Skeletal muscle satellite cell (primary cell): ENCODE results near the gene HM13.
A peak's percentile ranks its signal among the peaks of the same experiment; 100 is the strongest.
"Not testable (repeated sequence)": the region's sequence is repeated elsewhere in the genome, so short reads cannot be mapped to it uniquely, and the experiment has no call there.

Experiments used
- H3K27me3 ChIP-seq: 2 replicates; pipeline ENCODE4 v1.7.0; 2013; ENCODE audit warnings: low read length; ENCODE audit not compliant: control insufficient read depth, insufficient read depth
- H3K36me3 ChIP-seq: 2 replicates; pipeline ENCODE4 v1.7.0; 2013; ENCODE audit warnings: mild to moderate bottlenecking, control low read depth, low read length; ENCODE audit not compliant: insufficient read depth
- H3K4me1 ChIP-seq: 2 replicates; pipeline ENCODE4 v1.7.0; 2013; ENCODE audit warnings: low read length; ENCODE audit not compliant: control insufficient read depth, insufficient read depth
- H3K4me2 ChIP-seq: 2 replicates; pipeline ENCODE4 v1.7.0; 2013; ENCODE audit warnings: mild to moderate bottlenecking, low read length
- H3K4me3 ChIP-seq: 2 replicates; pipeline ENCODE4 v1.7.0; 2013; ENCODE audit warnings: low read length
- H3K9ac ChIP-seq: 2 replicates; pipeline ENCODE4 v1.7.0; 2013; ENCODE audit warnings: mild to moderate bottlenecking, low read depth, low read length, moderate library complexity
- H3K9me3 ChIP-seq: replicated peaks from 2 replicates; pipeline ENCODE4 v1.7.0; 2013; ENCODE audit warnings: mild to moderate bottlenecking, control low read depth, low read length

The HM13 gene

GRCh38 chr20:31508517-31509244, 5.6 kb upstream of the HM13 start:
- H3K27me3 ChIP-seq: peaks cover 3% of the 10 kb centered on the region
- no peak overlapping the region for H3K4me2 ChIP-seq
- H3K9ac ChIP-seq: no peak overlapping the region
- H3K9me3 ChIP-seq: no peaks in the 10 kb centered on the region
- H3K36me3 ChIP-seq: no peaks in the 10 kb centered on the region
- no peaks in the 10 kb centered on the region for H3K4me1 ChIP-seq
- H3K4me3 ChIP-seq: no peak overlapping the region

GRCh38 chr20:31515072-31515774, 981 bp downstream of the HM13 start:
- peak overlapping the region; percentile 99 for H3K4me3 ChIP-seq
- H3K9ac ChIP-seq: peak overlapping the region; percentile 95
- H3K4me1 ChIP-seq: peaks cover 31% of the 10 kb centered on the region
- H3K27me3 ChIP-seq: no peaks in the 10 kb centered on the region
- H3K36me3 ChIP-seq: peaks cover 6% of the 10 kb centered on the region
- H3K9me3 ChIP-seq: no peaks in the 10 kb centered on the region
- peak overlapping the region; percentile 95 for H3K4me2 ChIP-seq

DNA sequence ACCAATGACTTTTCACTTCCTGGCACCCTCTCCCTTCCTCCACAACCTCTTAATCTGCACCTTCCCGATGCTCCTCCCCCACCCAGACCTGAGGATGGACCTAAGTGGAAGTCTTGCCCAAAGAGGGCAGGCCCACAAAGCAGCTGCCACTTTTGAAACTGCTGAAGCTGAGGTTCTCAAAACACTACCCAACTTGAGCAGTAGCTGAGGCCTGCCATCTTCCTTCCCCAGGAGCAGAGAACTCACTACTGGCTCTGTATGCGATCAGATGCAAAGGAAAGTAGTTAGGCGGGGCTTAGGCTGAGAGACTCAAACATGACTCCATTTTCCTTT, 1.5 kb downstream of the HM13 start:
- Histone ChIP-seq H3K9me3 (no peaks in the 10 kb centered on the region), H3K4me1 (peaks cover 31% of the 10 kb centered on the region), H3K9ac (peak overlapping the region; percentile 95), H3K36me3 (peaks cover 8% of the 10 kb centered on the region), H3K27me3 (no peaks in the 10 kb centered on the region), H3K4me2 (peak overlapping the region; percentile 95), H3K4me3 (peak overlapping the region; percentile 99)

DNA sequence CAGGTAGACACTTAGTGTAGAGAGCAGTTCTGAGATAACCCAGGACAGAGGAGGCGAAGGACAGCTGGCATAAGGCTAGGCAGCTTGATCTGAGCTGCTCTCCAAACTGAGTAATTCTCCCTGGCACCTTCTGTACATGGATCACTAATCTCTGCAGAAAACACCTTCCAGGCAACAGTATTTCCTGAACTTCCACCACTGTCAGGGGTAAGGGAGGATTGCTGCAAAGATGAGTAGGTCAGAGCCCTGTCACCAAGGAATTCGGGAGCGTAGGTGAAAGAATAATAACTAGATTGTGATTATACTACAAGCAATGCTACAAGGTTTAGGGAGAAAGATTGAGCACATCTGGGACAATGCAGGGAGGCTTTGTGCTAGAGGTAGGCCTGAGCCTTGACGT, 1.9 kb downstream of the HM13 start:
- H3K4me3 ChIP-seq: peak overlapping the region; percentile 99
- H3K9ac ChIP-seq: peak overlapping the region; percentile 95
- peaks cover 9% of the 10 kb centered on the region for H3K36me3 ChIP-seq
- H3K9me3 ChIP-seq: no peaks in the 10 kb centered on the region
- H3K4me2 ChIP-seq: peak overlapping the region; percentile 95
- peaks cover 31% of the 10 kb centered on the region for H3K4me1 ChIP-seq
- H3K27me3 ChIP-seq: no peaks in the 10 kb centered on the region

- H3K27me3 ChIP-seq: no peaks in the 10 kb centered on the region
- H3K4me2 ChIP-seq: peak overlapping the region; percentile 95
- no peak overlapping the region for H3K9ac ChIP-seq
- H3K4me3 ChIP-seq: peak overlapping the region; percentile 13
- H3K36me3 ChIP-seq: peaks cover 9% of the 10 kb centered on the region
- H3K9me3 ChIP-seq: no peaks in the 10 kb centered on the region
- H3K4me1 ChIP-seq: peaks cover 31% of the 10 kb centered on the region
Observed at GRCh38 chr20:31516651-31517050, 2.4 kb downstream of the HM13 start.

DNA sequence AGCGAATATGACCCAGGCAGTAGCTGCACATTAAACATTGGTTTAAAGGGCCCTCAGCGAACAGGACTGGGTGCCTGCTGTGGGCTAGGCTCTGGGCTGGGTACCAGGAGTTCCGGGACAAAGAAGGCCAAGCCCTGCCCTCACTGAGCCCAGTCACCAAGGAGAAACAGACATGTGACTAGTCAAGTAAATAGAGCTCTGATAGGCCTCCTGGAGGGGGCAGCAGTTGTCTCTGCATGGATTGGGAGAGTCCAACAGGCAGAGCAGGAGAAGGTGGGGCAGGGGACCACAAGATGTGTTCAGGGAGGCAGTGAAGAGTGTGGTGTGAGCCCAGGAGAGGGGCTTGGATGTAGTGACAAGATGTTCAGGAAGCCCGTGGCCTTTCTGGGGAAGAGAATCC, 3.1 kb downstream of the HM13 start:
- H3K36me3 ChIP-seq: peaks cover 13% of the 10 kb centered on the region
- H3K9ac ChIP-seq: peak overlapping the region; percentile 6
- no peaks in the 10 kb centered on the region for H3K9me3 ChIP-seq
- peak overlapping the region; percentile 13 for H3K4me3 ChIP-seq
- H3K4me1 ChIP-seq: peaks cover 31% of the 10 kb centered on the region
- no peaks in the 10 kb centered on the region for H3K27me3 ChIP-seq
- H3K4me2 ChIP-seq: peak overlapping the region; percentile 95

DNA sequence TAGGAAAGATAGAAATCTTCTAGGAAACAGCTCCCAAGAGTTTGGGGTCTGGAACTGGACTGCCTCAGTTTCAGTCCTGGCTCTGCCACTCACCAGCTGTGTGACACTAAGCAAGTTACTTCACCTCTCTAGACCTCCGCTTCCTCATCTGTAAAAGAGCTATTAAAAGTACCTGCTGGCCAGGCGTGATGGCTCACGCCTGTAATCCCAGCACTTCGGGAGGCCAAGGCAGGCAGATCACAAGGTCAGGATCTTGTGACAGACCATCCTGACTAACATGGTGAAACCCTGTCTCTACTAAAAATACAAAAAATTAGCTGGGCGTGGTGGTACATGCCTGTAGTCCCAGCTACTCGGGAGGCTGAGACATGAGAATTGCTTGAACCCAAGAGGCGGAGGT, 7.0 kb downstream of the HM13 start:
- Histone ChIP-seq H3K4me1 (peaks cover 19% of the 10 kb centered on the region), H3K36me3 (peaks cover 31% of the 10 kb centered on the region)
- H3K9me3 ChIP-seq, H3K9ac ChIP-seq, H3K4me2 ChIP-seq, H3K27me3 ChIP-seq, H3K4me3 ChIP-seq: not testable (repeated sequence)

DNA sequence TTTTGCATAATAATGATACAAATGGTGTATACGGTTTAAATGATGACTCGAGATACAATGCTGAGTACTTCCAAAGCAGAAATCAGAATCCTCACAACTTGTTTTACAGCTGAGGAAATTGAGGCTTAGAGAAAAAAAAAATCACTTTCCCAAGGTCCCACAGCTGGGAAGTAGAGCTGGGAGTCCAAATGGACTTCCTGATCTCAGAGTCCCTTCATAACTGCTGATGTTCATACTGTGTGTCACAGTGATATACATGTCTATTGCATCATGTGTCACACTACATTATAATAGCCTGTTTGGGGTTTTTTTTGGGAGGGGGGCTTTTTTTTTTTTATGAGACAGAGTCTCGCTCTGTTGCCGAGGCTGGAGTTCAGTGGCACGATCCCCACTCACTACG, 8.5 kb downstream of the HM13 start:
- Histone ChIP-seq H3K4me2 (no peak overlapping the region), H3K36me3 (peaks cover 35% of the 10 kb centered on the region), H3K9ac (no peak overlapping the region), H3K27me3 (no peaks in the 10 kb centered on the region), H3K4me1 (peaks cover 5% of the 10 kb centered on the region), H3K4me3 (no peak overlapping the region), H3K9me3 (no peaks in the 10 kb centered on the region)

GRCh38 chr20:31523361-31524283, 9.4 kb downstream of the HM13 start:
- Histone ChIP-seq H3K9ac (no peak overlapping the region), H3K4me1 (peaks cover 5% of the 10 kb centered on the region)

GRCh38 chr20:31527266-31527665, 13.0 kb downstream of the HM13 start:
- Histone ChIP-seq H3K4me1 (peaks cover 5% of the 10 kb centered on the region), H3K9me3 (no peaks in the 10 kb centered on the region), H3K27me3 (no peaks in the 10 kb centered on the region), H3K4me2 (no peak overlapping the region), H3K9ac (no peak overlapping the region), H3K36me3 (peaks cover 60% of the 10 kb centered on the region), H3K4me3 (no peak overlapping the region)

More at GRCh38 chr20:31523361-31524283, 9.4 kb downstream of the HM13 start:
- Histone ChIP-seq H3K27me3 (no peaks in the 10 kb centered on the region), H3K36me3 (peaks cover 41% of the 10 kb centered on the region), H3K9me3 (no peaks in the 10 kb centered on the region), H3K4me2 (no peak overlapping the region), H3K4me3 (no peak overlapping the region)

DNA sequence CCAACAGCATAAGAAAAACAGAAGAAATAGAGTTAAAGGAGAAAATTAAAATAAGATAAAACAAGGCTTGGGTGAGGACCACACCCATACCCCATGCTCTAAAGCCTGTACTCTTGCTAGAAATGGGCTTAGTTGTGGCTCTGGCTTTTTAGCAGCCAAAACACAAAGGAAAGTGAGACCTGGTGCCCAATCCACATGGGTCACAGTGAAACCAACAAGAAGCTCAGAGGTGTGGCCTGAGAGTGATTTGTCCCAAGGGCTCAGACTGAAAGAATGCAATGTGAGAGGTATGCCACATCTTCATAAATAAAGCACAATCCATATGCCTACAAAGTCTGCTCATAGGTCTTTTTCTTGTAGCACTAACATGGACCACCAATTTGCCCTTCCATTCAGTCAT, 21.1 kb downstream of the HM13 start:
- H3K4me3 ChIP-seq: no peak overlapping the region
- H3K36me3 ChIP-seq: peaks cover 76% of the 10 kb centered on the region
- H3K4me1 ChIP-seq: no peaks in the 10 kb centered on the region
- no peak overlapping the region for H3K9ac ChIP-seq
- no peaks in the 10 kb centered on the region for H3K9me3 ChIP-seq
- H3K4me2 ChIP-seq: no peak overlapping the region
- H3K27me3 ChIP-seq: no peaks in the 10 kb centered on the region
